ENCODE data around the gene WASHC2C.
"Not testable (repeated sequence)": the region's sequence is repeated elsewhere in the genome, so short reads cannot be mapped to it uniquely, and the experiment has no call there.

Gene WASHC2C

GRCh38 chr10:45755083-45755482 is 28.0 kb downstream of the WASHC2C start:
- H3K27ac ChIP-seq (replicated peaks; ENCODE audit: low read length); H3K36me3 ChIP-seq (replicated peaks in 1 of 2; ENCODE audit: control insufficient read depth in 2 of 2, insufficient read depth in 2 of 2, low read length in 2 of 2); H3K4me1 ChIP-seq (ENCODE audit: control insufficient read depth in 2 of 2, insufficient read depth in 1 of 2, low read depth in 1 of 2, low read length in 2 of 2); H2BK15ac ChIP-seq (ENCODE audit: low read length); H4K8ac ChIP-seq (ENCODE audit: low read depth, low read length); H4K91ac ChIP-seq (ENCODE audit: low read depth, low read length, poor library complexity); H3K23ac ChIP-seq (ENCODE audit: low read depth, low read length, poor library complexity); H3K9me3 ChIP-seq (replicated peaks in 1 of 2; ENCODE audit: control insufficient read depth in 2 of 2, insufficient read depth in 1 of 2, low read depth in 1 of 2, low read length in 2 of 2); H2AK5ac ChIP-seq (ENCODE audit: low read depth, low read length); H3K9ac ChIP-seq (ENCODE audit: low read depth, low read length, poor library complexity); H3K18ac ChIP-seq (ENCODE audit: low read length); H3K4me3 ChIP-seq (ENCODE audit: low read length in 2 of 2); H2AFZ ChIP-seq (ENCODE audit: low read length); H2BK5ac ChIP-seq (ENCODE audit: low read length); H2BK12ac ChIP-seq (ENCODE audit: low read length); H3K27me3 ChIP-seq (ENCODE audit: control insufficient read depth in 3 of 3, insufficient read depth in 3 of 3, low read depth in 1 of 3, low read length in 3 of 3); H3K4ac ChIP-seq (ENCODE audit: low read length); H3K79me1 ChIP-seq (ENCODE audit: low read depth, low read length); H2BK120ac ChIP-seq (ENCODE audit: low read depth, low read length); DNase-seq (ENCODE audit: low spot score); H3K14ac ChIP-seq (ENCODE audit: low read length); H3K4me2 ChIP-seq (ENCODE audit: insufficient read depth, low read length, poor library complexity, severe bottlenecking): not testable (repeated sequence)
- WGBS, 2 donors (ENCODE audit: extremely low coverage in 2 of 2, insufficient read length in 2 of 2, insufficient replicate concordance in 1 of 2), result no CpG with 5 or more reads among the region's 5 CpGs

- H3K23ac ChIP-seq (ENCODE audit: low read depth, low read length, poor library complexity); H3K79me1 ChIP-seq (ENCODE audit: low read depth, low read length); DNase-seq (ENCODE audit: low spot score); H2BK5ac ChIP-seq (ENCODE audit: low read length); H4K91ac ChIP-seq (ENCODE audit: low read depth, low read length, poor library complexity); H3K4me2 ChIP-seq (ENCODE audit: insufficient read depth, low read length, poor library complexity, severe bottlenecking); H3K9me3 ChIP-seq (replicated peaks in 1 of 2; ENCODE audit: control insufficient read depth in 2 of 2, insufficient read depth in 1 of 2, low read depth in 1 of 2, low read length in 2 of 2); H3K36me3 ChIP-seq (replicated peaks in 1 of 2; ENCODE audit: control insufficient read depth in 2 of 2, insufficient read depth in 2 of 2, low read length in 2 of 2); H3K27ac ChIP-seq (replicated peaks; ENCODE audit: low read length); H3K18ac ChIP-seq (ENCODE audit: low read length); H3K4me1 ChIP-seq (ENCODE audit: control insufficient read depth in 2 of 2, insufficient read depth in 1 of 2, low read depth in 1 of 2, low read length in 2 of 2); H2BK120ac ChIP-seq (ENCODE audit: low read depth, low read length); H2BK12ac ChIP-seq (ENCODE audit: low read length); H4K8ac ChIP-seq (ENCODE audit: low read depth, low read length); H2BK15ac ChIP-seq (ENCODE audit: low read length); H2AK5ac ChIP-seq (ENCODE audit: low read depth, low read length); H3K9ac ChIP-seq (ENCODE audit: low read depth, low read length, poor library complexity); H2AFZ ChIP-seq (ENCODE audit: low read length); H3K4ac ChIP-seq (ENCODE audit: low read length); H3K4me3 ChIP-seq (ENCODE audit: low read length in 2 of 2); H3K14ac ChIP-seq (ENCODE audit: low read length); H3K27me3 ChIP-seq (ENCODE audit: control insufficient read depth in 3 of 3, insufficient read depth in 3 of 3, low read depth in 1 of 3, low read length in 3 of 3): not testable (repeated sequence)
- no CpG with 5 or more reads among the region's 3 CpGs for WGBS, 2 donors (ENCODE audit: extremely low coverage in 2 of 2, insufficient read length in 2 of 2, insufficient replicate concordance in 1 of 2)
These were observed 29.0 kb downstream of the WASHC2C start for GRCh38 chr10:45756065-45756464.

DNA sequence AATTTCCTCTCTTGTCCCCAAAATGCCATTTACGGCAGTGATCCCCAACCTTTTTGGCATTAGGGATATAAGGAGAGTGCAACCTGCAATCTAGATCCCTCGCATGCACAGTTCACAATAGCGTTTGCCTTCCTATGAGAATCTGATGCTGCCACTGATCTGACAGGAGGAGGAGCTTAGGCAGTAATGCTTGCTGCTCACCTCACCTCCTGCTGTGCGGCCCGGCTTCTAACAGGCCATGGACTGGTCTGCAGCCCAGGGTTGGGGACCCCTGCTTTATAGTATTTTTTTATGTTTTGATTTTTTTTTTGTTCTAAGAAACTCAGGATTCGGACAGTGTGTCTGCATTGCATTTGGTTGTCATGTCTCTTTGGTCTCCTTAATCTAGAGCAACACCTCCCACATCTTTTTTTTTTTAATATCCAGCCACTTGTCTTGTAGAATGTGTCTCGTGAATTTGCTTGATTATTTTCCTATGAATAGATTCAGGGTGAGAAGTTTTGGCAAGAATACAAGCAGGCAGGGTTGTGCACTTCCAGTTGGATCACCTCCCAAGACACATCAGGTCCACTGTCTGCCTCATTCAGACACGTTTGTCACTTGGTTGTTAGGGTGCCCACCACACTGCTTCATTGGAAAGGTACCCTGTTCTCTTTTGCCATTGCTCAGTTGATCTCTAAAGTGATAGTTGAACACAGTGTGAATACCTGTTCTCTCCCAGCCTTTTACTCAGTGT is 30.8 kb downstream of the WASHC2C start:
- not testable (repeated sequence) for H3K9me3 ChIP-seq (replicated peaks in 1 of 2; ENCODE audit: control insufficient read depth in 2 of 2, insufficient read depth in 1 of 2, low read depth in 1 of 2, low read length in 2 of 2); H3K27ac ChIP-seq (replicated peaks; ENCODE audit: low read length); H3K14ac ChIP-seq (ENCODE audit: low read length); DNase-seq (ENCODE audit: low spot score); H4K91ac ChIP-seq (ENCODE audit: low read depth, low read length, poor library complexity); H4K8ac ChIP-seq (ENCODE audit: low read depth, low read length); H3K4me2 ChIP-seq (ENCODE audit: insufficient read depth, low read length, poor library complexity, severe bottlenecking); H3K4me3 ChIP-seq (ENCODE audit: low read length in 2 of 2); H3K79me1 ChIP-seq (ENCODE audit: low read depth, low read length); H3K18ac ChIP-seq (ENCODE audit: low read length); H2AFZ ChIP-seq (ENCODE audit: low read length); H2BK120ac ChIP-seq (ENCODE audit: low read depth, low read length); H3K4ac ChIP-seq (ENCODE audit: low read length); H2BK5ac ChIP-seq (ENCODE audit: low read length); H3K23ac ChIP-seq (ENCODE audit: low read depth, low read length, poor library complexity); H3K27me3 ChIP-seq (ENCODE audit: control insufficient read depth in 3 of 3, insufficient read depth in 3 of 3, low read depth in 1 of 3, low read length in 3 of 3); H3K4me1 ChIP-seq (ENCODE audit: control insufficient read depth in 2 of 2, insufficient read depth in 1 of 2, low read depth in 1 of 2, low read length in 2 of 2); H2AK5ac ChIP-seq (ENCODE audit: low read depth, low read length); H3K36me3 ChIP-seq (replicated peaks in 1 of 2; ENCODE audit: control insufficient read depth in 2 of 2, insufficient read depth in 2 of 2, low read length in 2 of 2); H2BK12ac ChIP-seq (ENCODE audit: low read length); H2BK15ac ChIP-seq (ENCODE audit: low read length)
- H3K9ac ChIP-seq (ENCODE audit: low read depth, low read length, poor library complexity), result peak overlapping the region; percentile 30
- no CpG with 5 or more reads among the region's 8 CpGs for WGBS, 2 donors (ENCODE audit: extremely low coverage in 2 of 2, insufficient read length in 2 of 2, insufficient replicate concordance in 1 of 2)

DNA sequence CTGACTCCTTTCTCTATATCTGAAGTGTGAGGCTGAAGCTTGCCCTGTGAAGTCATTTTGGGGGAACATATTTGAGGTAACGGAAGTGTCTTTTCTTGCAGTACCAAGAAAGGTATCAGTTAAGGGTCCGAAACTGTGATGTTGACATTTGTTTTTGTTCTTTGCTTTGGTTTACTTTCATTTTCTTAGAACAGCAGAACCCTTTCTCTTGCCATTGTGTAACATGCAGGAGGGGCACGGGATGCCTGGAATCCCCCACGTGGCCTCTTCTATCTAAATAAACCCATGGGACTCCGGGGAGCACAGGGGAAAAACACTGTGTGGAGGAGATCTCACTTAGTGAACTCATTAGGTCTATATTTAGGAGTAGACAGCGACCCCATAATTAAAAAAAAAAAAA is 34.6 kb downstream of the WASHC2C start:
- not testable (repeated sequence) for H3K4me2 ChIP-seq (ENCODE audit: insufficient read depth, low read length, poor library complexity, severe bottlenecking); H3K36me3 ChIP-seq (replicated peaks in 1 of 2; ENCODE audit: control insufficient read depth in 2 of 2, insufficient read depth in 2 of 2, low read length in 2 of 2); DNase-seq (ENCODE audit: low spot score); H3K27ac ChIP-seq (replicated peaks; ENCODE audit: low read length); H3K23ac ChIP-seq (ENCODE audit: low read depth, low read length, poor library complexity); H3K27me3 ChIP-seq (ENCODE audit: control insufficient read depth in 3 of 3, insufficient read depth in 3 of 3, low read depth in 1 of 3, low read length in 3 of 3); H4K91ac ChIP-seq (ENCODE audit: low read depth, low read length, poor library complexity); H3K4me3 ChIP-seq (ENCODE audit: low read length in 2 of 2); H4K8ac ChIP-seq (ENCODE audit: low read depth, low read length); H3K14ac ChIP-seq (ENCODE audit: low read length); H3K79me1 ChIP-seq (ENCODE audit: low read depth, low read length); H3K9ac ChIP-seq (ENCODE audit: low read depth, low read length, poor library complexity); H2BK120ac ChIP-seq (ENCODE audit: low read depth, low read length); H3K4me1 ChIP-seq (ENCODE audit: control insufficient read depth in 2 of 2, insufficient read depth in 1 of 2, low read depth in 1 of 2, low read length in 2 of 2); H2BK5ac ChIP-seq (ENCODE audit: low read length); H2AK5ac ChIP-seq (ENCODE audit: low read depth, low read length); H3K4ac ChIP-seq (ENCODE audit: low read length); H2BK12ac ChIP-seq (ENCODE audit: low read length); H3K9me3 ChIP-seq (replicated peaks in 1 of 2; ENCODE audit: control insufficient read depth in 2 of 2, insufficient read depth in 1 of 2, low read depth in 1 of 2, low read length in 2 of 2); H2AFZ ChIP-seq (ENCODE audit: low read length); H2BK15ac ChIP-seq (ENCODE audit: low read length); H3K18ac ChIP-seq (ENCODE audit: low read length)
- no CpG with 5 or more reads among the region's 6 CpGs for WGBS, 2 donors (ENCODE audit: extremely low coverage in 2 of 2, insufficient read length in 2 of 2, insufficient replicate concordance in 1 of 2)
